HG02623 (cell line): ENCODE data around the gene NCAPD2.
"Not testable (repeated sequence)": the region's sequence is repeated elsewhere in the genome, so short reads cannot be mapped to it uniquely, and the experiment has no call there.

Experiments
- ATAC-seq: cut with Tn5 transposase; IDR thresholded peaks from one replicate; pipeline ENCODE4 v1.9.1; 2021; ENCODE audit warnings: moderate library complexity; ENCODE audit not compliant: unreplicated experiment

NCAPD2 gene

DNA sequence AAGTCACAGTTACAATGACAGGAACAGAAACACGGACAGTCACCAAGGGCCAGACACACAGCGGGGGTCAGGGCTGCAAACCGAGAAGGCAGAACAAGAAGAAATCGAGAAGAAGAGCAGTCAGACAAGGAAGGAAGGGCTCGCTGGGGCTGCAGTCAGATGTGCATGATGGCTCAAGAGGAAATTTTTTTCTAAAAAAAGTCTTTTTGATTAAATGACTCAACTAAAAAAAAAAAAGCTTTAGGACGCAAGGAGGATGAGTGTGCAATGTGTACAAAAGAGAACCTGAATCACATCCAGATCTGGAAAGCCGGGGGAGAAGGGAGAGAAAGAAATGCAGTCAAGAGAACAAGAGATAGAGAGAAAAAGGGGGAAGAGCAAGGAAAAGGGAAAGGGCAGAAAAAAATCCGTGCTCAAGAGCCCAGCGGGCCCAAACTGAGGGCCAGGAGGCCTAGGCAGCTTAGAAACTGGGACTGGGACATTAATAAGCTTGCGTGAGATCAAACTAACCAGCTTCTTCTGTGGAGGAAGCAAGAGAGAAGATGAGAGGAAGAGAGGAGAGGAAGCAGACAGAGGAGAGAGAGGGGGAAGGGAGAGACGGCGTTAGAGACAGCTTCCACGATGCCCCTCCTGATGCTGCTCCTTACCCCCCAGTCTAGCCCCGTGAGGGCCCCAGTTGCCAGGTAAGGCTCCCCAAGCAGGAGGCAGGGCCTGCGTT lies 55.2 kb downstream of the NCAPD2 start:
- ATAC-seq = no peak

DNA sequence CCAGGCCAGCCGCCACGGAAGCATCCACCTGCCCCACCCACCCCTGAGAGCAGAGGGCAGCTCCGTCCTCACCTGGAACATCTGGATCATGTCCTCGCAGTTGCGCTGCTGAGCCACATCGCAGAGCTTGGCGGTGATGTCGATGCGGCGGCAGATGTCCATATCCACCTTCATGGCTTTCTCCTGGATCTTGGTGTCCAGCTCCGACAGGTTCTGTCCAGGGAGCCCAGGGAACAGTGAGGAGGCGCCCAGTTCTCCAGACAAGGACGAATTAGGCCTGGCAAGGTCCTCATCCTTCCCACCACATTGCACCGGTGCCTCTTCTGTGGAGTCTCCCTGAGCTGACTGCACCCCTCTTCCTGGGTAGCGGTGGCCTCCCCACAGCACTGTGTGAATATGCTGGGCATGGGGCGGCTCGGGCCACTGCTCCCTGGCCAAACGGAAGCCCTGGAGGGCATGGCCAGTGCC lies 55.8 kb downstream of the NCAPD2 start:
- ATAC-seq = no peak

DNA sequence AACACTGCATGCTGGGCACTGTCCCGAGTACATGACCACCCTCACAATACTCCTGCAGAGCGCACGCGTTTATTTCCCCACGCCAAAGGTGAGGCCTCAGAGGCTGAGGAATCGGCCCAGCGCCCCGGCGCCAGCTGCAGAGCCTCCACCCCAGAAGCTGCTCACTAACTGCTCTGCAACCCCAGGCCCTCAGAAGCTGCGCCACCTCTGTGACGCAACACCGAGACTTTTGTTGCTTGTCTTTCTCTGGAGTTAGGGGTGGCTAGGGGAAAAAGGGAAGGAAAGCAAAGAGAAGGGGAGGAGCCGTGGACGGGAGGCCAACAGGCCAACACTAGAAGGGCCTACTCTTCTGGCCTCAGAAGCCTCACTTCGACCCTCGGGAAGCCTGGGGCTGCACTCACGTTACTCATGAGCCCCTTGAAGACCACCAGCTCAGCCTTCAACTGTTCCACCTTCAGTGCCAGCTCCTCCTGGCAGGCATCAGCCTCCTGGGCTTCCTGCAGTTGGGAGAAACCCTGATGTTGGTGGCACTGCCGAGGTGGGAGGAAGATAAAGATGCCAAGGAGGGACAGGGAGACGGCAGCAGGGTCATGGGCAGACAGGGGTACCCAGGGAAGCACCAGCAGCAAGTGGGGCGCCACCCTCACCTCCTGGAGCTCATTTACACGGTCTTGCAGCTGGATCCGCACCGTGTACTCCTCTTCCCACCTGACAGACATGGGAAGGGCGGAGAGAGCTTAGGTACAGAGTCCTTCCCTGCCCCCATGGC lies 56.6 kb downstream of the NCAPD2 start:
- no peak for ATAC-seq

DNA sequence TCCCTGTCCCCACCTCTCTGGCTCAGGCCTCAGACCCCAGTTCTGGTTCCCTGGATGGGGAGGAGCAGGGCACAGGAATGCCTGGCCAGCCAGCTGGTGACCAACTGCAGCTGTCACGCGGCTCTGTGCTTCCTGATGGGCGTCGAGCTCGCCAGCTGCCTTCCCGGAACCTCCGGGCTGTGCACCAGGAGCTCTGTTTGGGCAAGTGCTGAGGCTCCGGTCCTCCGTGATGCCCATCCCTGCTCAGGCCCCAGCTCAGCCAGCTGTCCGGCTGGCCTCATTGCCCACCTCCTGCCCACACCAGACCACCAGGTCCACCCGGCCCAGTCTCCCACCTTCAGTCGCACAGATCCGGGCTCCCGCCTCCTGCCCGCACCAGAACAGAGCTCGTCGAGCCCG lies 57.2 kb downstream of the NCAPD2 start:
- no peak for ATAC-seq

DNA sequence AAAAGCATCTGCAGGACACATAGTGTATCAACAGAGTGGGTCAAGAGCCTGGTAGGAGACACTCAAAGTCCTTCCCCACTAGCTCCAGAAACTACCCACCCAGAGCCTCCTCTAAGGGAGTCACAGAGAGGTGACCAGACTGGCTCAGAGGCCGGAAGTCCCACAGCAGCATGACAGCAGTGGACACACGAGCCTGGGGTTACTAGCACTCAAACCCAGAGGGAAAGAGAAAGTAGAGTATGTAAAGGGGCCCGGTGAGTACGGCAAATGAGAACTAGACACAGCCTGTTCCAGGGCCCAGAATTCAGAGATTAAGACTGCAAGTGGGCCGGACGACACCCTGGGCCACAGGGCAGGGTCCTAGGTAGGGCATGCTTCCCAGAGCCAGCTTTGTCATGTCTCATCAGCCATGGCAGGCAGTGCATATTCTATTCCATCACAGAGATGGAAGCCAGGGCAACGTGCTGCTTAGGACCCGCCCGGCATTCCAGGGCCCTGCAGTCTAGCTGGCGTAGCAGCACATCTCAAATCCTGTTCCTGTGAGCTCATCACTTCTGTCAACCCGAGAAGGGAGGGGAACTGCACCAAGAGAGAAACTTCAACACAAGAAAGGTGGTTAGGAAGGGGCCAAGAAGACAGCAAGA lies 57.7 kb downstream of the NCAPD2 start:
- no peak for ATAC-seq

DNA sequence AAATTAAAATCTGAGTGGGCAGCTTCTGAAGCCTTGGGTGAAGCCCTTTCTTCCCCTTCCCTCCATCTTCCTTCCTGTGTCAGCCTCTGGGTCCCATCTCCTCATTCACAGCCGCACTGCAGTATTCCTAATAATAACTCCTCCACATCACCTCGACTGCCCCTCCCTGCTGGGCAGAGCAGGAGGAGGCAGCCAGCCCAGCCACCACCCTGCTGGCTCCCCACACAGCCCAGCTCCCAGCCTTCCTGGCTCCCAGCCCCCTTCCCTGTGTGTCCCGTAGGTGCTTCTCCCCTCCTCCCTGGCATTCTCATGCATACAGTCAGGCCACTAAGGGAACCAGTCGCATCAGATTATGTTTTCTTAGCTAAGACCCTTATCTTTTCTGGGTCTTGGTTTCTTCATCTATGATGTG lies 58.2 kb downstream of the NCAPD2 start:
- no peak for ATAC-seq

DNA sequence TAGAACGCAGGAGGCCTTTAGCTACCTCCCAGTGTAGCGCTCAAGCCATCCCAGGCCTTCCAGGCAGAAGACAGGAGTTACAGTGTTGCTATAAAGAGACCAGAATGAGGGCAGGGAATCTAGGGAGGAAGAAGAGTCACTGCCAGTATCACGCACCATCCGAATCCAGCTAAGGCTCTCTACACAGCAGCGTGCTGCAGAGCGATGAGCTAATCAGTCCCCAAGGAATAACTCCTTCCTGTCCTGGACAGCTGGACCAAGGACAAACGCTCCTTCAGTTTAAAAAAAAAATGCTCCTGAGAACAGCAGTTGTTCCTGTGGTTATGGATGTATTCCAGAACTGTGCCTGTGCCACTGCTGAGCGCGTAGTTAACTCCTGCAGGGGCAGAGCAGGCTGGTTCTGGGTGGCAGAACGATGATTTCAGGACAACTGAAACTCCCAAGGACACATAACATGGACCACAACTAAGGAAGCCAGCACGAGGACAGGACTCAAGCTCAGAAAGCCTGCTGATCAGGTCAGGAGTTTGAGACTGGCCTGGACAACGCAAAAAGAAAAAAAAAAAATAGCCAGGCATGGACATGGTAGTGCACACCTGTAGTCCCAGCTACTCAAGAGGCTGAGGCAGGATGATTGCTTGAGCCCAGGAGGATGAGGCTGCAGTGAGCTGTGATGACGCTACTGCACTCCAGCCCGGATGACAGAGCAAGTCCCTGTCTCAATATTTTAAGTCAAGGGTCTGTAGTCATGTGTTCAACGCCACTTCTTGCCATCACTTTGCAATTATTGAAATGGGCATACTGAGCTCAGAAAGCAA lies 59.4 kb downstream of the NCAPD2 start:
- ATAC-seq = no peak

DNA sequence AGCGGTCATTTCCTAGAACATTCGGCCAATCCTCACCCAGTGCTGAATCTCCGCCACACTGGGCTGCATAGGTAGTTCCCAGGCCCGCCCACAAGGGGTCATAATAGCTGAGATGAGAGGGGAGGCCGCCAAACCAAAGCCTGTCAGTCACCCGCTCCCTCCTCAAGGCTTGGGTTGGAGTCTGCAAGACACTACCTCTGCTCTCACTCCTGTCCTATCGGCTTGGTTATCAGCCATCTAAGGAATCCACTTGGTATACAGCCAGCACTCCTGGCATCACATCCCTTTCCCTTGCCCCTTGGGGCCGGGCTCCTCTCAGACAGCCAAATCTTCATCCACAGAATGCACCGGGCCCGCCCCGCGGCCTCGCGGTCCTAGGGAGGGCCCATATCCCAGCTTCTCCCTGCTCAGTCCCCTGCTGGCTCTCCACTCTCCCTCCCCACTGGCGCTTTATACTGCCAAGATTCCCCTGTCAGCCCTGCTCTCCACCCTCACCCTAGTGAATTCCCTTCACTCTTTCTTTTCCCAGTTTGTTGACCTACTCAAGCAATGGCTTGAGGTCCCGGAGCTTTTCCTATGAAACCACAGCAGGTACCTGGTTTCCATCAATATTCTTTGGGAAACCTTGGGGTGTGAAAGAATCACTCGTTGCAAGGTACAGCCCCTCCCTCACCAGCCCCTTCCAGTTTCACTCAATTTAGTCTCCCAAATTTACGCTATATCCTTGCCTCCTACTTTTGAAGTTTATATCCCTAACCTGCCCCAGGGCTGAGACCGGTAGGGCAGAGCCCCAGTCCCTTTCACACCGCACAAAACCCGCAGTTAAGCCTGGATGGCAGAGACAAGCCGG lies 60.5 kb downstream of the NCAPD2 start:
- peak; percentile 52 for ATAC-seq

DNA sequence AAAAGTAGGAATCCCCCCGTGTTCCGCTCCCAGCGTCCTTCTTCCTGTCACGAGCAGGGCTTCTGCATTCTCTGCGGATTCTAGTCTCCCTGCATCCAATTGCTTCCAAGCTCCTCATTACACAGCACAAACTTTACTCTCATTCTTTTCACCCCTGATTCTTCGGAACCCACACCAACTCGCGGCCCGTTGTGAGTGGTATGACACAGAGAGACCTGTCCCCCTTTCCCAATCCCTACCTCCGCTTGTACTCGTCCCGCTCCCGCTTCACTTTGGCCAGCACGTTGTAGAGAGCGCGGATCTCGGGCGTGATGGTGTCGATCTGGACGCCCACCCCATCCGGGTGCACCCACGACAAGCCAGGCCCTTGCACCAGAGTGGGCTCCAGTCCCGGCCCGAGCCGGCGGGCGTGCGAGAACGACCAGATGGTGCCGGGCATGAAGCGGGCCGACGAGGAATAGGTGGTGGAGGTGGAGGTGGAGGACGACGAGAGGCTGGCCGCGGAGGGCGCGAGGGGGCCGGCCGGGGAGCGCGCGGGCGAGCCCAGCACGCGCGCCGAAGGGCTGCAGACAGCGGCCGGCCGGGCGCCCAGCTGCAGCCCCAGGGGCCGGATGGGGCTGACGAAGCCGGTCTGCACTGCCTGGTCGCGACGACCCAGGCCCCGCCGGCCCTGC lies 61.3 kb downstream of the NCAPD2 start:
- peak; percentile 7 for ATAC-seq

DNA sequence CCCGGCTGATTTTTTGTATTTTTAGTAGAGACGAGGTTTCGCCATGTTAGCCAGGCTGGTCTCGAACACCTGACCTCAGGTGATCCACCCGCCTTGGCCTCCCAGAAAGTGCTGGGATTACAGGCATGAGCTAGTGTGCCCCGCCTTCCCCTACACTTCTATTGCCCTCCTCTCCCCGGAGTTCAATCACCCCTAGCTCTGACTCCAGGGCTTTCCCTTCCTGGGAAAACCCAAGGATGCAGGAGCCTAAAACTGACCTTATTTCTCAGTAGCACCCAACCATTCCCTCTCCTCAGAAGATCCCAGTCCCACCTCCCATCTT lies 62.6 kb downstream of the NCAPD2 start:
- not testable (repeated sequence) for ATAC-seq

DNA sequence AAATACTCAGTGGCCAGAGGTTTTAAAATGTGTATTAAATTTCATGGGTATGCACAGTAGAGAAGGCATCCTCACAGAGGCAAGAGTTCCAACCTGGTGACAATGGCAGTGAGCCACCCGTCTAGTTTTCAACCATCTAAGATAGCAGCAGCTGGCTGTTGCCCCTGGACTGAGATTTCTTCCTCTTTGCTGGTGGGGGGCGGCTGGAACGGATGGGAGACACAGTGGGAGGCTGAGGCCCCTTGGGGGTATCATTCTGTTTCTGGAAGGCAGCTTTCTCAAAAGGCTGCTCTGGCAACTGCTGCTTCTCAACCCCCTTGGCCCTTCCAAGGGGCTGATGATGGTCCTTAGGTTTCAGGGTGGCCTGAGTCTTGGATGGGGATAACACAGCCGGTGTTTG lies 63.0 kb downstream of the NCAPD2 start:
- ATAC-seq = no peak

DNA sequence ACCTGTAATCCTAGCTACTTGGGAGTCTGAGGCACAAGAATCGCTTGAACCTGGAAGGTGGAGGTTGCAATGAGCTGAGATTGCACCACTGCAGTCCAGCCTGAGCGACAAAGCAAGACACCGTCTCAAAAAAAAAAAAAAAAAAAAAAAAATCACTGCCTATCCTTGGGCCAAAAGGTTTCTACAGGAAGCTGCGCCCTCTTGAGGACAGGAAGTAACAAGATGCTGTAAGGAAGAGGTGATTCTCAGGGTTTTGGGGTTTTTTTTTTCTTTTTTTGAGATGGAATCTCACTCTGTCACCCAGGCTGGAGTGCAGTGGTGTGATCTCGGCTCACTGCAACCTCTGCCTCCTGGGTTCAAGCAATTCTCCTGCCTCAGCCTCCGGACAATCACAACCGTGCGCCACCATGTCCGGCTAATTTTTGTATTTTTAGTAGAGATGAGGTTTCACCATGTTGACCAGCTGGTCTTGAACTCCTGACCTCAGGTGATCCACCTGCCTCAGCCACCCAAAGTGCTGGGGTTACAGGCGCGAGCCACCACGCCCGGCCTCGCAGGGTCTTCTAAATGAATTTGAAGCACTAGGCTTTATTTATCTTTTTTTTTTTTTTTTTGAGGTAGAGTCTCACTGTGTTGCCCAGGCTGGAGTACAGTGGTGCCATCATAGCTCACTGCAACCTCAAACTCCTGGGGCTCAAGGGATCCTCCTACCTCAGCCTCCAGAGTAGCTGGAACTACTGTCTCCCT lies 64.3 kb downstream of the NCAPD2 start:
- not testable (repeated sequence) for ATAC-seq

DNA sequence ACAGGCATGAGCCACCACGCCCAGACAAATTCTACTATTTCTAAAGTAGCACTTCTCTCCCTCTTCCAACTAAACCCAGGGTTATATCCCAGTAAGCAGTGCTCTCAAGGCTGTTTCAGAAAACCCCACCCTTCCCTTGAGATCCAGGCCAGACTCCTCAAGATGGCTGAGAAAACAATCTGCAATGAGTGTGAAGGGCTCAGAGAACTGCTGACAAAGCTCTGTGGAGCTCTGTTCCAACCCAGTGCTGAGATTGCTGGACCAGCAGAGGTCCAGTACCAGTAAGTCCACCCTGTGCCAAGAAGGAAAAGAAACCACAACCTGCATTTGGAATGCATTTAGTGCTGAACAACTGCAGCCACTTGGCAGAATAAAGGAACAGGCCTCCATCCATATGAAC lies 65.6 kb downstream of the NCAPD2 start:
- ATAC-seq = no peak

DNA sequence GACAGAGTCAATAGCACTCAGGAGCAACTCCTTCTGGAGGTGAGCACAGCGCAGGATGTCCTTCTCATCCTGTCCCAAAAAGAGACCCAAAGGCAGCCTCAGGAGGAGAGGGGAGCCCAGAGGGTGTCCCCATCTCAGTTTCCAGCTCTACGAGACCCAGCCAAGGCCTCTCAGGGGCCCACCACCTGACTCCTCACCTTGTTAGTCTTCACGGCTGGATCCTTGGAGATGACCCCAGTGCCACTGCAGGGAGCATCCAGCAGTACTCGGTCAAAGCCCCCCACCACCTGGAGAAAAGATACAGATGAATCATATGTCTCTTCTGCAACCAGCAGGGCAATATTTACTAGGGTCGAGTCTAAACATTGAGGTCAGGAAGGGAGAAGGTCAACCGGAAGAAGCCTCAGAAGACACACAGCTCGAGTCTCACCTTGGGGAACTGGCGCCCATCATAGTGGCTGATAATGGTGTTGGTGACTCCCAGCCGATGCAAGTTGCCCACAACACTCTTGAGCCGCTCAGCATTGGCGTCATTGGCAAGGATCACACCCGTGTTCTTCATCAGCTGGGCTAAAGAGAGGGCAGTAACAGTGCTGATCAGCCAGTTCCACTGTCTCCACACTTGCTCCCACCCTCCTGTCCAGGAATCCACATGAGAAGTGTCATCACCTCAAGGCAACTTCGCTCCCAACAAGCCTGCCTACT lies 66.8 kb downstream of the NCAPD2 start:
- ATAC-seq = no peak

DNA sequence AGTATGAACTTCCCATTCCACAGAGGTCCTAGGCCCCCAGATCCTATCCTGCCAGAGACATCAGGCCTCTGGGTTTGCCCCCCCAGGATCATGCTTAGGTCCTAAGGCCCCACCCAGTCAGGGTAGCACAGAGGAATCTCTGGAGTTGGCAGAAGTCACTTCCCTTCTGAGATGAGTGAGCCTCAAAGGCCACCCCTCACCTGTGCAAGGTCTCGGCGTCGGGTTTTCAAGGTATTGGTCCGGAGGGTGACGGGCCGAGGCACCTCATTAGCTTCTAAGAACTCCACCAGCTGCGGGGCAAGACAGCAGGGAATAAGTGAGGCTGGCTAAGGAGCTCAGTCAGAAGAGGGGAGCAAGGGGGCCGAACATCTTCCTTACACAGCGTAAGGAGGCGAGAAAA lies 69.0 kb downstream of the NCAPD2 start:
- ATAC-seq = no peak

DNA sequence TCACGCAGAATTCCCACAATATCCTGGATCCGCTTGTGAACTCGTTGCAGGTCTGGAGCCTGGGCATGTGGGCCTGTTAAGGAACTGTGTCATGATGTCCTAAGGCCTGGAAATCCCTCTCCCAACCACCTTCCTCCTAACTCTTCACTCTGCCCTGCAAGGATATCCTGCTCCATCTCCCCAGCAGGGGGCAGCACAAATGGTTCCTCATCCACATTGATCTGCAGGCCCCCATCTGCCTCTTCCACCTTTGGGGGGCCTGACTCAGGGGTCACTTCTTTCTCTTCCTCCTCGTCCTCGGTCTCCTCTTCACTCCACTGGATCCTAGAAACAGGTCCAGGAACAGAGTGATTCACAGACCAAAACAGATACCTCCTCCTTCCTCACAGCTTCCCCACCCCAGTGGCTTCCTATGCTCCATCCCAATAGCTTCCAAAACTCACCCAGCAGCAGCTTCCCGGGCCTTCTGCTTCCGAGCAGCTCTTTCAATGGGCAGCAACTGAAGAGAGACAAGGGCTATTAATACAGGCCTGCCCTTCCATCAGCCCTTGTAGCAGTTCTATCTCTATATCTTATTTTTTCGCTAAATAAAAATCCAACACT lies 69.6 kb downstream of the NCAPD2 start:
- ATAC-seq = no peak

DNA sequence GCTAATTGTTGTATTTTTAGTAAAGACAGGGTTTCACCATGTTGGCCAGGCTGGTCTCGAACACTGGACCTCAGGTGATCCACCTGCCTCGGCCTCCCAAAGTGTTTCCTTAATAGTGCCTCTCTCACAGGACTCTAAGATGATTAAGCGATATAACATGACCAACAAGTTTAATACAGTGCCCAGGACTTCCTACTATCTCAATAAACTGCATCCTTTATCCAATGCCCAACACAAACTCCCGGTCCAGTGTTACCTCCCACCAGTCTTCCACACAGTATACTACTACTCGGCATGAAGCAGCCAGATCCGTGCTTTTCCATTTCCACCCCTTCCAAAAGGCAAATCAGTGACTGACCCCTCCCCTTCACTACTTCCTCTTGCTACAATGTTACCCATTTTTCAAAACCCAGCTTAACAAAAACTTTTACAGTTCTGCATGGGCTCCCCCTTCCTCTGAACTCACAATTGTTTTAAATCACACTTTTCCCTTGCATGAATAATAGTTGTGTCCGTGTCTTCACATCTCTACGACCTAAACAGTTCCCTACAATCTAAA lies 73.3 kb downstream of the NCAPD2 start:
- no peak for ATAC-seq

DNA sequence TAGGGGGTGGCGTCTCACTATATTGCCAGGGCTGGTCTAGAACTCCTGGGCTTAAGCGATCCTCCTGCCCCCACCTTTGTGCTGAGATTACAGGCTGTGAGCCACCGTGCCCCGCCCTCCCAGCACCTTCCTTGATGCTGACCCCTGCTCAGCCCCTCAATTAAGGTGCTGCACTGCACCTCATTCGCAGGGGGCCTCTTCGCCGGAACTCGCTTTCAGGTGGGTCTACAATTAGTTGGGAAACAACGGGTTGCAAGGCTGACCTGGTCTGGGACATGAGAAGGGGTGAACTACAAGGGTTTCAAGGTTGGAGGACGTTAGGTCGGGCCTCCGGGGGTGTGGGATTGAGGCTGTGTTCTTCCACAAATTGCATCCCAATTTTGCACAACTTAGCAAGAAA lies 75.4 kb downstream of the NCAPD2 start:
- ATAC-seq = no peak
